GM03348 (cell line): ENCODE results near the gene UQCRC1.

ENCODE experiments used
- DNase-seq: peaks from one replicate; pipeline ENCODE4 v3.0.0; 2012; ENCODE audit warnings: low spot score

UQCRC1 gene

GRCh38 chr3:48599077-48599501, 10.4 kb downstream of the UQCRC1 start:
- no peak for DNase-seq

GRCh38 chr3:48598323-48599076, 10.9 kb downstream of the UQCRC1 start:
- DNase-seq, result peak; percentile 92

- no peak for DNase-seq
Measured at GRCh38 chr3:48597408-48597800, 12.0 kb downstream of the UQCRC1 start.

- no peak for DNase-seq
Measured at GRCh38 chr3:48596676-48597407, 12.6 kb downstream of the UQCRC1 start.

- DNase-seq, result no peak
Measured at GRCh38 chr3:48596157-48596556, 13.3 kb downstream of the UQCRC1 start.

GRCh38 chr3:48595526-48596121, 13.8 kb downstream of the UQCRC1 start:
- DNase-seq, result peak; percentile 91

GRCh38 chr3:48595075-48595525, 14.3 kb downstream of the UQCRC1 start, which contains the start of gene COL7A1:
COL7A1 (minus strand) TSS chr3:48595329; CDS start chr3:48595159, 170 bp downstream.
- peak; percentile 63 for DNase-seq

GRCh38 chr3:48594417-48595049, 14.9 kb downstream of the UQCRC1 start:
- DNase-seq, result no peak

- DNase-seq, result no peak
Measured at GRCh38 chr3:48593337-48593736, 16.1 kb downstream of the UQCRC1 start.

GRCh38 chr3:48592519-48593087, 16.8 kb downstream of the UQCRC1 start:
- no peak for DNase-seq

- DNase-seq, result no peak
Measured at GRCh38 chr3:48591886-48592518, 17.4 kb downstream of the UQCRC1 start.

GRCh38 chr3:48591436-48591835, 18.0 kb downstream of the UQCRC1 start:
- DNase-seq, result no peak

- DNase-seq, result no peak
Measured at GRCh38 chr3:48588230-48588629, 21.2 kb downstream of the UQCRC1 start.

- DNase-seq, result no peak
Measured at GRCh38 chr3:48587686-48588085, 21.8 kb downstream of the UQCRC1 start.

GRCh38 chr3:48585411-48585810, 24.0 kb downstream of the UQCRC1 start:
- no peak for DNase-seq

GRCh38 chr3:48584836-48585235, 24.6 kb downstream of the UQCRC1 start:
- no peak for DNase-seq

GRCh38 chr3:48581621-48582481, 27.6 kb downstream of the UQCRC1 start:
- no peak for DNase-seq

- no peak for DNase-seq
Measured at GRCh38 chr3:48576647-48577046, 32.8 kb downstream of the UQCRC1 start.

GRCh38 chr3:48575366-48575765, 34.1 kb downstream of the UQCRC1 start:
- no peak for DNase-seq

- no peak for DNase-seq
Measured at GRCh38 chr3:48573973-48574585, 35.4 kb downstream of the UQCRC1 start.
